Endothelial cell of umbilical vein (primary cell): ENCODE results near the gene MYT1. TPM values are rescaled to one million over a fixed set of nuclear protein-coding genes. Genes with fewer than 3 reads are reported as not detected.

ENCODE experiments used
- BruUV-seq: library from RNA; stranded (reverse); fragments of 400-500 nt; replicated peaks from 2 replicates; lab custom pipeline; 2021; lab: Mats Ljungman, UMichigan
- CTCF ChIA-PET: fragments of 300-600, 350-600 bp; sonication (Branson Sonifier 250); formaldehyde crosslinking; loops from one replicate; lab custom pipeline; 2021; ENCODE audit warnings: antibody characterized with exemption, inconsistent platforms; lab: Charles Lee
- POLR2A ChIA-PET: fragments of 300-600, 350-600 bp; sonication (Branson Sonifier 250); formaldehyde crosslinking; loops from one replicate; lab custom pipeline; 2021; ENCODE audit warnings: antibody characterized with exemption, inconsistent platforms; lab: Charles Lee
- DNase-seq: peaks from one replicate; pipeline ENCODE4 v3.0.0-alpha.2; 2011; ENCODE audit warnings: low read depth, low spot score
- FAIRE-seq: peaks from 2 replicates; lab custom pipeline; 2011; peaks lifted over from hg19 to GRCh38; lab: Jason Lieb, UNC
- H2AFZ ChIP-seq: 2 replicates; pipeline ENCODE4 v1.6.0; 2012; ENCODE audit warnings: low read depth, low read length, control low read depth, inconsistent platforms
- H3K27ac ChIP-seq: 2 replicates; pipeline ENCODE4 v1.5.1; 2011; ENCODE audit warnings: low read depth, mild to moderate bottlenecking, control low read depth, low read length, moderate library complexity; ENCODE audit not compliant: insufficient read depth
- H3K27me3 ChIP-seq, 2 experiments: 2 replicates each; pipeline versions ENCODE4 v1.6.0 to v1.6.1; 2011; ENCODE audit warnings: low read length in 2 of 2, mixed read lengths in 1 of 2; ENCODE audit not compliant: control insufficient read depth in 2 of 2, insufficient read depth in 2 of 2
- H3K36me3 ChIP-seq, 2 experiments: 2 replicates in 1 of 2; 3 replicates in 1 of 2; pipeline ENCODE4 v1.5.1; 2011; ENCODE audit warnings: low read length in 2 of 2, mild to moderate bottlenecking in 1 of 2, moderate library complexity in 1 of 2; ENCODE audit not compliant: control insufficient read depth in 2 of 2, insufficient read depth in 2 of 2; ENCODE audit errors: extremely low read depth in 1 of 2
- H3K4me1 ChIP-seq: 3 replicates; pipeline ENCODE4 v1.5.1; 2011; ENCODE audit warnings: mild to moderate bottlenecking, low read length; ENCODE audit not compliant: control insufficient read depth, insufficient read depth; ENCODE audit errors: extremely low read depth
- H3K4me2 ChIP-seq: 2 replicates; pipeline ENCODE4 v1.6.1; 2011; ENCODE audit warnings: low read length, control low read depth, mixed read lengths; ENCODE audit not compliant: insufficient read depth
- H3K4me3 ChIP-seq, 3 experiments: fragments of 200-600 bp in 1 of 3; sonication (generic), shearing (Covaris generic) in 1 of 3; replicated peaks in 1 of 3; 2 replicates each; pipeline ENCODE4 v1.5.1; 2011 to 2016; ENCODE audit warnings: control low read depth in 3 of 3, low read length in 3 of 3, mild to moderate bottlenecking in 2 of 3, inconsistent platforms in 1 of 3, low read depth in 1 of 3, moderate library complexity in 1 of 3; ENCODE audit not compliant: insufficient read depth in 1 of 3
- H3K79me2 ChIP-seq: 2 replicates; pipeline ENCODE4 v1.6.0; 2012; ENCODE audit warnings: low read length, inconsistent platforms; ENCODE audit not compliant: control insufficient read depth, insufficient read depth
- H3K9ac ChIP-seq: replicated peaks from 2 replicates; pipeline ENCODE3; 2011; ENCODE audit warnings: low read length, control low read depth; ENCODE audit not compliant: insufficient read depth; ENCODE audit errors: extremely low read depth
- H3K9me1 ChIP-seq: replicated peaks from 3 replicates; pipeline ENCODE4 v1.6.0; 2011; ENCODE audit warnings: mild to moderate bottlenecking, low read length; ENCODE audit not compliant: control insufficient read depth, insufficient read depth; ENCODE audit errors: extremely low read depth
- H3K9me3 ChIP-seq: replicated peaks from 2 replicates; pipeline ENCODE4 v1.5.1; 2012; ENCODE audit warnings: low read length, inconsistent platforms; ENCODE audit not compliant: control insufficient read depth, insufficient read depth
- H4K20me1 ChIP-seq: replicated peaks from 2 replicates; pipeline ENCODE3; 2011; ENCODE audit warnings: mild to moderate bottlenecking, low read length; ENCODE audit not compliant: control insufficient read depth, insufficient read depth; ENCODE audit errors: extremely low read depth
- EZH2 ChIP-seq: IDR thresholded peaks from 2 replicates; pipeline ENCODE4 v1.6.1; 2012; ENCODE audit warnings: borderline replicate concordance, low read depth, mild to moderate bottlenecking, moderate library complexity, low read length, inconsistent platforms; ENCODE audit not compliant: severe bottlenecking
- FOS ChIP-seq: IDR thresholded peaks from 2 replicates; pipeline ENCODE4 v1.6.1; 2011; ENCODE audit warnings: mild to moderate bottlenecking, low read length, moderate library complexity, borderline replicate concordance; ENCODE audit not compliant: insufficient read depth
- GATA2 ChIP-seq: IDR thresholded peaks from 2 replicates; pipeline ENCODE4 v1.7.0; 2011; ENCODE audit warnings: low read depth, mild to moderate bottlenecking, moderate library complexity, mixed read lengths, low read length; ENCODE audit not compliant: insufficient read length, insufficient read depth
- JUN ChIP-seq: IDR thresholded peaks from 2 replicates; pipeline ENCODE4 v1.6.1; 2011; ENCODE audit warnings: borderline replicate concordance, low read depth; ENCODE audit not compliant: insufficient read length, insufficient read depth
- MYC ChIP-seq: IDR thresholded peaks from one replicate; pipeline ENCODE4 v1.6.1; 2011; ENCODE audit warnings: mild to moderate bottlenecking, low read depth, low read length
- POLR2A ChIP-seq: IDR thresholded peaks from 2 replicates; pipeline ENCODE4 v1.6.1; 2012; ENCODE audit warnings: low read depth, mild to moderate bottlenecking, control low read depth, low read length
- POLR2AphosphoS5 ChIP-seq: IDR thresholded peaks from 2 replicates; pipeline ENCODE4 v1.6.1; 2012; ENCODE audit warnings: low read depth, mild to moderate bottlenecking, control low read depth, low read length, moderate library complexity; ENCODE audit not compliant: insufficient read depth
- dilution Hi-C: fragments of 300-500 bp; cut with MboI; formaldehyde crosslinking; loops from one replicate; pipeline ENCODE4 v1.15.0; 2019; ENCODE audit warnings: low sequenced_read_pairs; ENCODE audit not compliant: extremely low pct_ligation_motif_present
- intact Hi-C: fragments of 100-400 bp; cut with micrococcal nuclease; formaldehyde crosslinking; loops from one replicate; pipeline ENCODE4 v1.10.0; 2022
- polyA plus RNA-seq, 4 experiments: library from polyadenylated mRNA; depleted of rRNA in 3 of 4; stranded (reverse) in 3 of 4; unstranded in 1 of 4; fragments of >200 nt; gene quantifications; 2 replicates each; pipeline versions ENCODE4 v1.2.1 to v1.2.3, GENCODE V29; 2011 to 2012; ENCODE audit warnings: missing spikeins in 1 of 4
- total RNA-seq: library from RNA; stranded (reverse); gene quantifications from 2 replicates; pipeline ENCODE4 v1.2.3, GENCODE V29; 2021
- TF ChIP-seq, protein P1 (sequence below): IDR thresholded peaks from 2 replicates; pipeline ENCODE4 v1.6.1; 2011; ENCODE audit not compliant: insufficient read depth, insufficient read length
- TF ChIP-seq, protein P2 (sequence below), 2 donors: IDR thresholded peaks; 1 replicate in 1 of 2; 2 replicates in 1 of 2; pipeline ENCODE4 v1.5.1; 2011; ENCODE audit warnings: low read length in 2 of 2, mild to moderate bottlenecking in 2 of 2, moderate library complexity in 2 of 2, control low read depth in 1 of 2, inconsistent platforms in 1 of 2, low read depth in 1 of 2; ENCODE audit not compliant: insufficient read depth in 1 of 2; ENCODE audit errors: extremely low read depth in 1 of 2

MYT1 gene
- total and polyA plus RNA-seq, 2 donors (not counting 3 experiments of a cell fraction or from before 2014, with no cell fraction given): not detected

DNA sequence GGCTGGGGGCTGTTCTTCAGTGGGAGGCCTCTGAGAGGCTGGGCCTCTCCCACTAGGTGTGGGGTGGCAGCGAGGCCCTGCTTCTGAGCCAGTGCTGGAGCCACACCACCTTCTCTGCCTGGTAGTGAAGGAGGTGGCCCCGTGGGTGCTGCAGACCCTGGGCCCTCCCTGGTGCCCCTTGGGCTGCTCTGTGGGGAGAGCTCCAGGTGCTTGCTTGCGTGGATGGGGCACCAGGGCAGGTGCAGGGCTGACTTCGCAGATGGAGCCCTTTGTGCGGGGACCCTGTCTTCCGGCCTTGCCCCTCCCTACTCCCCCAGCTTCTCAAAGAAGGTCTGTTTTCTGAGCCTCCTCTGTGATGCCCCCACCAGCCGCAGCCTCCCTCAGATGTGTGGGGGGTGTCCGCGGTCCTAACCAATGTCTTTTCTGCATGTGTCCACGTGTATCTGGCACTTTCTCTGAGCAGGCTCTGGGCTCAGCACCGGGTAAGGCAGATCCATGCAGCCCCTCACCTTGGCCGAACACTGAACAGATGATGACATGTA, 17.2 kb upstream of the MYT1 start:
- DNase-seq (no peak), FAIRE-seq (no peak)
- Histone ChIP-seq H3K27ac (no peak overlapping the region), H4K20me1 (no peaks in the 10 kb centered on the region), H3K9me3 (peaks cover 2% of the 10 kb centered on the region), H3K36me3 (no peaks in the 10 kb centered on the region), H3K4me2 (no peak overlapping the region), H3K4me3 (no peak overlapping the region), H3K27me3 (no peaks in the 10 kb centered on the region), H3K79me2 (no peaks in the 10 kb centered on the region), H3K9me1 (no peaks in the 10 kb centered on the region), H2AFZ (no peak overlapping the region), H3K9ac (no peak overlapping the region), H3K4me1 (no peaks in the 10 kb centered on the region)
- TF ChIP-seq POLR2A (no peak), POLR2AphosphoS5 (no peak), FOS (no peak), MYC (no peak), EZH2 (no peak), GATA2 (no peak), JUN (no peak)
- TF ChIP-seq, protein P1, sequence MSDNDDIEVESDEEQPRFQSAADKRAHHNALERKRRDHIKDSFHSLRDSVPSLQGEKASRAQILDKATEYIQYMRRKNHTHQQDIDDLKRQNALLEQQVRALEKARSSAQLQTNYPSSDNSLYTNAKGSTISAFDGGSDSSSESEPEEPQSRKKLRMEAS: no peak
- TF ChIP-seq, protein P2, sequence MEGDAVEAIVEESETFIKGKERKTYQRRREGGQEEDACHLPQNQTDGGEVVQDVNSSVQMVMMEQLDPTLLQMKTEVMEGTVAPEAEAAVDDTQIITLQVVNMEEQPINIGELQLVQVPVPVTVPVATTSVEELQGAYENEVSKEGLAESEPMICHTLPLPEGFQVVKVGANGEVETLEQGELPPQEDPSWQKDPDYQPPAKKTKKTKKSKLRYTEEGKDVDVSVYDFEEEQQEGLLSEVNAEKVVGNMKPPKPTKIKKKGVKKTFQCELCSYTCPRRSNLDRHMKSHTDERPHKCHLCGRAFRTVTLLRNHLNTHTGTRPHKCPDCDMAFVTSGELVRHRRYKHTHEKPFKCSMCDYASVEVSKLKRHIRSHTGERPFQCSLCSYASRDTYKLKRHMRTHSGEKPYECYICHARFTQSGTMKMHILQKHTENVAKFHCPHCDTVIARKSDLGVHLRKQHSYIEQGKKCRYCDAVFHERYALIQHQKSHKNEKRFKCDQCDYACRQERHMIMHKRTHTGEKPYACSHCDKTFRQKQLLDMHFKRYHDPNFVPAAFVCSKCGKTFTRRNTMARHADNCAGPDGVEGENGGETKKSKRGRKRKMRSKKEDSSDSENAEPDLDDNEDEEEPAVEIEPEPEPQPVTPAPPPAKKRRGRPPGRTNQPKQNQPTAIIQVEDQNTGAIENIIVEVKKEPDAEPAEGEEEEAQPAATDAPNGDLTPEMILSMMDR (IDR thresholded peaks at IDR 0.05; ENCODE audit: extremely low read depth in 1 of 2, insufficient read depth in 1 of 2, low read depth in 1 of 2, low read length in 2 of 2): no peak
- dilution Hi-C loops (no loop called here), intact Hi-C loops (no loop called here)
- CTCF ChIA-PET: no interaction called here
- BruUV-seq: no TSS peak
- POLR2A ChIA-PET: no interaction called here
